Measurements from ENCODE around the gene SCAMP4.

GRCh38 chr19:1860042-1860775 lies 45.0 kb upstream of the SCAMP4 start:
- no peak for TF ChIP-seq CTCF (IDR thresholded peaks at IDR 0.05; ENCODE audit: low read depth, low read length)
- no peak for TF ChIP-seq EZH2phosphoT487 (IDR thresholded peaks at IDR 0.05; ENCODE audit: low read depth)

Measured in OCI-LY3 (cell line).